Mesendoderm (in vitro differentiated cells): ENCODE data around the gene AHCYL2.

Experiments
- DNase-seq: peaks from one replicate; pipeline ENCODE4 v3.0.0; 2013
- H2AK5ac ChIP-seq: 2 replicates; pipeline ENCODE4 v1.6.1; 2013; ENCODE audit warnings: low read length, inconsistent platforms
- H2BK120ac ChIP-seq: 2 replicates; pipeline ENCODE4 v1.6.1; 2013; ENCODE audit warnings: low read depth, mild to moderate bottlenecking, low read length, moderate library complexity, mixed read lengths
- H2BK15ac ChIP-seq: replicated peaks from 2 replicates; pipeline ENCODE4 v1.6.1; 2013; ENCODE audit warnings: low read depth, mild to moderate bottlenecking, moderate library complexity
- H2BK5ac ChIP-seq: 2 replicates; pipeline ENCODE4 v1.6.1; 2013; ENCODE audit warnings: low read length, inconsistent platforms
- H3K18ac ChIP-seq: 2 replicates; pipeline ENCODE4 v1.6.1; 2013; ENCODE audit warnings: mild to moderate bottlenecking, low read length, mixed read lengths
- H3K23ac ChIP-seq: one replicate; pipeline ENCODE4 v1.6.1; 2013; ENCODE audit warnings: low read length
- H3K27ac ChIP-seq: 2 replicates; pipeline ENCODE4 v1.5.1; 2013; ENCODE audit warnings: low read depth, mild to moderate bottlenecking, inconsistent platforms, low read length, moderate library complexity
- H3K27me3 ChIP-seq: 2 replicates; pipeline ENCODE4 v1.6.1; 2013; ENCODE audit warnings: low read length, control low read depth, mild to moderate bottlenecking, inconsistent platforms; ENCODE audit not compliant: insufficient read depth, poor library complexity
- H3K36me3 ChIP-seq: 2 replicates; pipeline ENCODE4 v1.6.1; 2013; ENCODE audit warnings: low read length, inconsistent platforms; ENCODE audit not compliant: control insufficient read depth, insufficient read depth
- H3K4ac ChIP-seq: one replicate; pipeline ENCODE4 v1.6.1; 2013; ENCODE audit warnings: low read depth, mild to moderate bottlenecking, low read length, moderate library complexity
- H3K4me1 ChIP-seq: 2 replicates; pipeline ENCODE4 v1.6.1; 2013; ENCODE audit warnings: low read depth, low read length, inconsistent platforms; ENCODE audit not compliant: control insufficient read depth
- H3K4me2 ChIP-seq: 2 replicates; pipeline ENCODE4 v1.6.1; 2013; ENCODE audit warnings: low read length
- H3K4me3 ChIP-seq: 2 replicates; pipeline ENCODE4 v1.5.1; 2013; ENCODE audit warnings: mild to moderate bottlenecking, low read length
- H3K56ac ChIP-seq: one replicate; pipeline ENCODE4 v1.6.1; 2013; ENCODE audit warnings: low read length
- H3K79me1 ChIP-seq: 2 replicates; pipeline ENCODE4 v1.6.1; 2013; ENCODE audit warnings: low read length, inconsistent platforms
- H3K79me2 ChIP-seq: 2 replicates; pipeline ENCODE4 v1.6.1; 2013; ENCODE audit warnings: mild to moderate bottlenecking, low read length; ENCODE audit not compliant: control insufficient read depth, insufficient read depth
- H3K9ac ChIP-seq: 2 replicates; pipeline ENCODE4 v1.6.1; 2013; ENCODE audit warnings: low read length, inconsistent platforms
- H4K5ac ChIP-seq: one replicate; pipeline ENCODE4 v1.6.1; 2013; ENCODE audit warnings: low read length
- H4K8ac ChIP-seq: one replicate; pipeline ENCODE4 v1.6.1; 2013; ENCODE audit warnings: low read depth, mild to moderate bottlenecking, control low read depth, low read length, moderate library complexity
- WGBS: extraction: QIAGEN DNeasy Blood & Tissue Kit; methylation state at CpG from one replicate; pipeline ENCODE4 v1.1.7; 2013; ENCODE audit warnings: low lambda C conversion rate, missing lambda C conversion rate; ENCODE audit not compliant: insufficient coverage; ENCODE audit errors: extremely low coverage; 5-methylcytosine and 5-hydroxymethylcytosine counted together

AHCYL2 gene

DNA sequence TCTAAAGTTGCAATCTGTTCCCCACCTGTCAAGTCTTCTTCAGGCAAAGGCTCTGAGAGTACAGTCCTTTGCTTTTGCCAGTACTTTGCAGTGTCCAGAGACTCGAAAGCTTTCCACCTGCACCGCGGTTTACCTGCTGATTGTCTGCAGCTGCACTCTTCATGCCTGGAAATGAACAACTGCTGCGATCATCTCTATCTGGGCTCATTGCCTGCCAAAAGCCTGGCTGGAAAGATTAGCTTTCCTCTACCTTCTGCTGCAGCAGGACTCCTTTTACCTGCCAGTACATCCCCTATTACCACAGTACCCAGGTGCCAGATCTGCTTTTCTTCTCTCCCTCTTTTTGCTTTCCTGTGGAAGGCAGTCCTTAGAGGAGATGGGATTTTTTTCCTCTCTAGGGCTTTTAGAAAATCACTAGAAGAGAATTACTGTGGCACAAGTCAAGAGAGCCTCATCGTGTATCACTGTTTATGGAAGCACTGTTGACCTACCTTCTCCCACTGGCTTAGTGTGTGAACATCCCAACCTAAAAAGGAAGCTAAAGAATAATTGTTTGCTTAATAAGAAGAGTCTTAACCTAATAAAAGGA is 211.6 kb downstream of the AHCYL2 start:
- Histone ChIP-seq H4K5ac (no peak overlapping the region), H3K56ac (no peak overlapping the region), H3K18ac (no peak overlapping the region), H3K79me1 (no peaks in the 10 kb centered on the region), H3K9ac (no peak overlapping the region), H2BK5ac (no peak overlapping the region), H3K4me3 (no peak overlapping the region), H2AK5ac (no peak overlapping the region), H3K36me3 (no peaks in the 10 kb centered on the region), H4K8ac (no peak overlapping the region), H3K23ac (no peak overlapping the region), H3K79me2 (no peaks in the 10 kb centered on the region), H2BK120ac (no peak overlapping the region), H3K4me2 (no peak overlapping the region), H3K27me3 (no peaks in the 10 kb centered on the region), H3K4me1 (peaks cover 8% of the 10 kb centered on the region), H3K4ac (no peak overlapping the region), H3K27ac (no peak overlapping the region), H2BK15ac (no peak overlapping the region)
- no CpG with 5 or more reads among the region's 5 CpGs for WGBS
- no peak for DNase-seq

DNA sequence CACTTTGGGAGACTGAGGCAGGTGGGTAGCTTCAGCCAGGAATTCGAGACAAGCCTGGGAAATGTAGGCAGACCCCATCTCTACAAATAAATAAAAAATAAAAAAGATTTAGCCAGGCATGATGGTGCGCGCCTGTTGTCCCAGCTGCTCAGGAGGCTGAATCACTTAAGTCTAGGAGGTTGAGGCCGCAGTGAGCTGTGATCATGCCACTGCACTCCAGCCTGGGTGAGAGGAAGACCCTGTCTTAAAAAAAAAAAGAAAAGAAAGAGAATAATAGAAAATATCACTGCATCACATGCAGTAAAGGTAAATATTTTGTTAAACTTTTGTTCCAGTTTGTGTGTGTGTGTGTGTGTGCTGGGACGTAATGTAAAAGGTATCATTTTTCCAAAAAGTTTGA is 212.4 kb downstream of the AHCYL2 start:
- no peak overlapping the region for H4K5ac ChIP-seq
- WGBS = no CpG with 5 or more reads among the region's 5 CpGs

DNA sequence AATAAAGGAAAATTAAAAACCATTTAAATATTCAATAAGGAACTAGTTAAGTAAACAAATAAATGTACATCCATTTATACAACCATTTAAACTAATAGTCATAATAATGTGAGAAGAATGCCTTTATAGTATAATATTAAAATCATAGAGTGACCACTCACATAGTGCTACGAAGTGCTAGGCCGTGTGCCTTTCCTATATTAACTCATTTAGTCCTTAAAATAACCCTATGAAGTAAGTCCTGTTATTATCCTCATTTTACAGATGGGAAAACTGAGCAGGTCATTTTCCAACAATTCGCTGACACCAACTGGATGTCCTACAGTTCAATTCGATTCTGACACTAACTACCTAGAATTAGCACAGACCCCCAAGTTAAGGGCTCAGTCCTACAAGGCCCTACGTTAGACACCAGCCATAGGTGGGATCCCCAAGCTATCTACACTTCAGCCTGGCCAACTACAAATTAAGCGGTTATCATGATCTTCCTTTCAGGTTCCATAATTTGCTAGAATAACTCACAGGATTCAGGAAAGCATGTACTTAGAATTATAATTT is 213.5 kb downstream of the AHCYL2 start:
- H3K18ac ChIP-seq = no peak overlapping the region
- H3K4me3 ChIP-seq = no peak overlapping the region
- no CpG with 5 or more reads among the region's 6 CpGs for WGBS
- no peak overlapping the region for H2BK120ac ChIP-seq
- no peak overlapping the region for H3K4me2 ChIP-seq
- H3K27ac ChIP-seq = no peak overlapping the region
- H3K23ac ChIP-seq = no peak overlapping the region
- H2BK5ac ChIP-seq = no peak overlapping the region
- H3K36me3 ChIP-seq = no peaks in the 10 kb centered on the region
- no peak overlapping the region for H4K5ac ChIP-seq
- no peak overlapping the region for H3K9ac ChIP-seq
- H4K8ac ChIP-seq = no peak overlapping the region
- no peaks in the 10 kb centered on the region for H3K79me1 ChIP-seq
- H3K4me1 ChIP-seq = peaks cover 4% of the 10 kb centered on the region
- H2AK5ac ChIP-seq = no peak overlapping the region
- no peak for DNase-seq
- no peak overlapping the region for H2BK15ac ChIP-seq
- no peaks in the 10 kb centered on the region for H3K27me3 ChIP-seq
- no peaks in the 10 kb centered on the region for H3K79me2 ChIP-seq
- no peak overlapping the region for H3K56ac ChIP-seq
- no peak overlapping the region for H3K4ac ChIP-seq

More for the DNA sequence above, 212.4 kb downstream of the AHCYL2 start:
- Histone ChIP-seq H3K79me2 (no peaks in the 10 kb centered on the region), H3K9ac (no peak overlapping the region), H3K36me3 (no peaks in the 10 kb centered on the region), H3K23ac (no peak overlapping the region), H3K4me2 (no peak overlapping the region), H2BK5ac (no peak overlapping the region), H3K27me3 (no peaks in the 10 kb centered on the region), H3K27ac (no peak overlapping the region), H3K4me1 (peaks cover 8% of the 10 kb centered on the region), H3K4ac (no peak overlapping the region), H3K56ac (no peak overlapping the region), H3K4me3 (no peak overlapping the region), H3K18ac (no peak overlapping the region), H2BK120ac (no peak overlapping the region), H2BK15ac (no peak overlapping the region), H4K8ac (no peak overlapping the region), H3K79me1 (no peaks in the 10 kb centered on the region), H2AK5ac (no peak overlapping the region)
- DNase-seq = no peak

DNA sequence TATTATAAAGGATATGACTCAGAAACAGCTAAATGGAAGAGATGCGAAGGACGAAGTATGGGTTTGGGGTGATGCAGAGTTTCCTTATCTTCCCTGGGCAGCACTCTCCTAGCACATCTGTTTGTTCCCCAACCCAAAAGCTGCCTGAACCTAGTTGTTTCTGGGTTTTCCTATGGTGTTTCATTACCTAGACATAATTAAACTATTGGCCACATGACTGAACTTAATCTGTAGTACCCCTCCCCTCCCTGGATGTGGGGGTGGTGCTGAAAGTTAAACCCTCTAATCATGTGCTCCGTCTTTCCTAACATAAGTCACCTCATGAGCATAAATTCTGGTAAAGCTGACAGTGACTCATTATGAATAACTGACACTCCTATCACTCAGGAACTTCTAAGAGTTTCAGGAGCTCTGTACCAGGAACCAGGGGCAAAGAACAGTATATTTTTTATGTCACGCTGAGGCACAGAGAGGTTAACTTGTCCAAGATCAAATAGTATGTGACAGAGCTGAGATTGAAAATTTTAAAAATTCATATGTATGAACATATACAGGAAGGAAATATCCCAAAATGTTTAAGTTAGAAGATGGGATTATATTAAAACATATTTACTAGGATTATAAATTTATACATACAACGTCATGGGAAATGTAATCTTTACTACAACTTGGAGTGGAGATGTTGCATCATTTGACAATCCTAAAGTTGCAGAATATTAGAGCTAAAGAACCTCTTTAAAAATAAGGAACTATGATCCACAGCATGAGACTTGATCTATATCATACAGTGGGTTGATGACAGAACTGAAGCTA is 214.2 kb downstream of the AHCYL2 start:
- Histone ChIP-seq H3K23ac (no peak overlapping the region), H3K18ac (no peak overlapping the region), H3K9ac (no peak overlapping the region), H3K4me3 (no peak overlapping the region), H3K27me3 (no peaks in the 10 kb centered on the region), H3K27ac (no peak overlapping the region), H2BK120ac (no peak overlapping the region), H3K4me2 (no peak overlapping the region), H3K4me1 (peaks cover 3% of the 10 kb centered on the region), H2BK5ac (no peak overlapping the region), H2AK5ac (no peak overlapping the region), H4K5ac (no peak overlapping the region), H3K36me3 (no peaks in the 10 kb centered on the region), H3K4ac (no peak overlapping the region), H3K79me2 (no peaks in the 10 kb centered on the region), H2BK15ac (no peak overlapping the region), H3K79me1 (no peaks in the 10 kb centered on the region), H4K8ac (no peak overlapping the region), H3K56ac (no peak overlapping the region)
- no CpG with 5 or more reads among the region's 5 CpGs for WGBS
- DNase-seq = no peak

DNA sequence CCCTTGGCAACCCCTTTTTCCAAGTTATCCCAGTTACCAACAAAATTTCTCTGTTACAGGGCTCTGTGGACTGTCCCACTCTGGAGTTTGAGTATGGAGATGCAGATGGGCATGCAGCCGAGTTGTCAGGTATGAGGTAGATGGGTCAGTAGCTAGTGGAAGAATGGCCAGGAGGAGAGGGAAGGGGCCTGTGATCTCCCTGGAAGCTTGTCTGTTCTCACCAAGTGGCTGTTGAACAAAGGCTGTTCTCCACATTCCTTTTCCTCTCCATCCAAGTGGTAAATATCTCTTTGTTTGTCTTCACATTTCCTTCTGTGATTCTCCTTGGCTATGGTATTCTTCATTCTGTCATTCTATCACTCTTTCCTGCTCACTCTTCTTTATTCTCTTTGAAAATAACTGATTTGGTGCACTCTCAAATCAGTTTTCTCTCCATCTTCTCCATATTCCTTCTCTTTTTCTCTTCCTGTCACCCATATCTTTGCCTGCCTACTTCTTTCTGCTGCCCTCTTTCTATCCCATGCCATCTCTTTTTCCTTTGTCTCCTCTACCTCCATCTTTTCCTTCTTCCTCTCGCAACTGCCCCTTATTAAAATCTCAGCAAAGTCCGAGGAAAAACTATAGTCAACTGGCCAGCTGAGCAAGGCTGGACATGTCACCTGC is 215.3 kb downstream of the AHCYL2 start:
- Histone ChIP-seq H3K9ac (no peak overlapping the region), H3K27ac (no peak overlapping the region), H3K18ac (no peak overlapping the region), H3K79me1 (no peaks in the 10 kb centered on the region), H4K5ac (no peak overlapping the region), H2AK5ac (no peak overlapping the region), H3K4me3 (no peak overlapping the region), H3K56ac (no peak overlapping the region), H3K79me2 (no peaks in the 10 kb centered on the region), H3K4ac (no peak overlapping the region), H2BK5ac (no peak overlapping the region), H3K36me3 (no peaks in the 10 kb centered on the region), H2BK120ac (no peak overlapping the region), H2BK15ac (no peak overlapping the region), H3K23ac (no peak overlapping the region), H4K8ac (no peak overlapping the region), H3K27me3 (no peaks in the 10 kb centered on the region), H3K4me2 (no peak overlapping the region), H3K4me1 (peaks cover 3% of the 10 kb centered on the region)
- WGBS = 100% methylated on average over 1 of the region's 3 CpGs
- DNase-seq = no peak
